NCI-H82 (cell line): Measurements from ENCODE around the gene XCR1.

Experiments used
- DNase-seq: peaks from one replicate; lab custom pipeline; 2025; lab: John Stamatoyannopoulos, UW

XCR1 gene

DNA sequence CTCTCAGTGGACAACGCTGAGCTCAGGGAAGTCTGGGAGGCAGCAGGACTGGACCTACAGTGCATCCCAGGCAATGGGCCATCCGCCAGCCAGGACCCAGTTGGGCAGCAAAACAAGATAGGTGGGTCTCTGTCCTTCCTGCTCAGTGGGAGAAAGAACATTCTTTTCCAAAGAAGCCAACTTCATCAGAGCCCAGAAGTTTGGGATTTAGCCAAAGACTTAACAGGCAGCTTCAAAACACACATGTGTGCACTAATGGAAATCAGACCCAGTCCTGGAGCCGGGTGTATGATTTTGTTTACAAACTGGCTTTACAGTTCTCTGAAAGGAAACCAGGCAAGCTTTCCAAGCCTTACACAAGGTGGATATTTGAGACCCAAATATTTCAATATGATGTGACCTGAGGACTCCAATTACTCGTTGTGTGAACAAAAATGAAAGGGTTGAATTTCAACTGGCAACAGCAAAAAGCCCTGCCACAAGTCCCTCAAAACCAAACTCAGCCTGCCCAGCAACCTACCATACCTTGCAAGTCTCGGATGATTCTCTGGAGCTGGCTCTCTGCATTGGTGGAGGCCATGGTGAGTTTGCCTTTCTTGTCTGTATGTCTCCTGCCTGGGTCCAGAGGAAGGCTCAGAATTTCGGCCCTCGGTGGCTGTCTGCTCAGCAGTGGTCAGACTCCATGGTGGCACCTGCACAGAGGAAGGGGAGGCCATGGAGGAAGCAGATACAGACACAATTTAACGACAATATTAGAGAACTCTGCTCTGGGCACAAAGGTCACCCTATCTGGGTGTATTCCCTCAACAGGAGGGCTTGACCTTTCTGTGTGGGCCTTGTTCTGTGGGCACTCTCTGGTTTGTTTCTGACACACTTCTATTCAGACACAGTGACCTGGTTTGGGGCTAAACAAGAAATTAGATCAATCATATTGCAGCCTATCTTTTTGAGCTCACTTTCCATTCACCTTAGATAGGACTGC is 42.7 kb downstream of the XCR1 start:
- DNase-seq: no peak

DNA sequence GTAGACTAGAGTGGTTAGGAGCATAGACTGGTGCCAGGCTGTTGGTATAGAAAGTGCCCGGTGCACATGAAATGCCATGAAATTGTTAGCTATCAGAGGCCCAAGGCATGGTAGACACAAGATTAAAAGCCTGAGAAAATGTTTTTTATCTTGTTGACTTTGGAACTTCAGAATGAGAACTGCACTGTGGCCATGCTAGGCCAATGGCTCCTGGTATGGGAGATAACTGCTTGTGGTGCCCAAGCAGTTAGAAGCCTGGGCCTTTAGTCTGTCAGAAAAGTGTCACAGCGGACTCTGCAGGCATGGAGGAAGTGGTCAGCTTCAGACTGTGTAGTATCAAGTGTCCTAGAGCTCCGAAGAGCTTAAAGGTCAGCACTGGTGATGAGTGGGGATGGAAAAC is 43.5 kb downstream of the XCR1 start:
- DNase-seq: no peak

- DNase-seq: no peak
These were observed 45.8 kb downstream of the XCR1 start for GRCh38 chr3:45981346-45982074.

DNA sequence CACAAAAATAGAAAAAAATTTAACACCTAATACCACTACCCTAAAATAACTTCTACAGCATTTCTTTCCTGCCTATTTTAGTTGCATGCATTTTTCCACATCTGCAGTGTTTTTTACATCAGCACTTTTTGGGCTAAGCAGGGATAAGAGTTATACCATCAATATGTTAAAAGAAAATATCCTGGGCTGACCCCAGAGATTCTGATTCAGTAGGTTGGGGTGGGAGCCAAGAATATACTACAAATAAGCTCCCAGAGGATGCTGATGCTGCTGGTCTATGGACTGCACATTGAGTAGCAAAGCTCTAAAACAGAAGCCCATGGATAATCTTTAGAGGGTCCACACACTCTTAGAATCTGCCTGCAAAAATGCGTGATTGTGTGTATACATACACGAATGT is 46.5 kb downstream of the XCR1 start:
- no peak for DNase-seq

- DNase-seq: no peak
These were observed 47.0 kb downstream of the XCR1 start for GRCh38 chr3:45980229-45980813.

DNA sequence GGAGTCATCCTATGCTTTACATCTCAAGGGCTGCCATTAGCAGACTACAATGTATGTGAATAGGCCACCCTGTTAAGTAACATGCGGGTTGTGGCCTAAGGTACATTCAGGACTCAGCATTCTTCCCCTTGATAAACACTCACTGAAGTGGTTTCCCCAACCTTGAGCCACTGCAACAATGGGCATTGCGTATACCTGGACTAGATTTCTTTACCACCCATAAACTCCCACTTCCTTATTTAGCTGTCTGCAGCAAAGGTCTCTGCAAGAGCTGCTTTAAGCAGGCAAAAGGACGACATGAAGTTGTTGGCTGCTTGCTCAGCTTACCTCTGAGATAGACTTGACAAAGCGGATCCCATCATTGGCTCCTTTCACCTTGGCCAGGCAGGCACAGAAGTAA is 47.9 kb downstream of the XCR1 start:
- DNase-seq: no peak

DNA sequence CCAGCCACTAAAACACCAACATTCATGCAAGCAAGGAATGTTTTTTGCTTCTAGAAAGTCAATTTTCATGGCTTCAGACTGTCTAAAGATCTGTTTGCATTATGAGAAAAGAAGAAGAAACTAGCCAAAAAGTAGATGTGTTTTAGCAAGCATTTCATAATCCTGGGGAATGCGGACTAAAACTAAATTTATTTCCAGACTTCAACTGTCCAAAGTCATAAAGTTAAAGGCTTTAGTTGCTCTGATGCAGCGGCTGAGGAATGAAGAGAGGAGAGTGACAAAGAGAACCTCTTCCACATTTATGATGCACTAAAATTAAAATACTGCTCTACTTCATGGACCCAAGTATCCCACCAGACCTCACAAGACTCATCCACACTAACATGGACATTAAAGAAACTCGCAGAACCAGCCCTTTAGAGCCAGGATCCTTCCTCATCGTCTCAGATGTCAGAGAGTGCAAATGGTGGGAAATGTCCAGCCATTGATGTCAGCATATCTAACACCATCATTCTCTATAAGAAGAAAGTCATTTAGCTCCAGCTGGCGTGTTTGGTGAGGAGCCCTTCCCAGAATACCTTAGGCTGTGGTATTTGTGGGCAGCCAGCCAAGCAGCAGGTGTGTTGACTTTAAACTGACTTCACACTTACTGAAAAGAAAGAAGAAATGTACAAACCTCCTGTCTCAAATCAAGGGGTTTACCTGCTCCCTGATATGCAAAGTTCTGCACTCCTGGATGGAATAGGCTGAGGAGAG is 49.1 kb downstream of the XCR1 start:
- no peak for DNase-seq

GRCh38 chr3:45976191-45977091 is 50.8 kb downstream of the XCR1 start:
- DNase-seq: no peak

DNA sequence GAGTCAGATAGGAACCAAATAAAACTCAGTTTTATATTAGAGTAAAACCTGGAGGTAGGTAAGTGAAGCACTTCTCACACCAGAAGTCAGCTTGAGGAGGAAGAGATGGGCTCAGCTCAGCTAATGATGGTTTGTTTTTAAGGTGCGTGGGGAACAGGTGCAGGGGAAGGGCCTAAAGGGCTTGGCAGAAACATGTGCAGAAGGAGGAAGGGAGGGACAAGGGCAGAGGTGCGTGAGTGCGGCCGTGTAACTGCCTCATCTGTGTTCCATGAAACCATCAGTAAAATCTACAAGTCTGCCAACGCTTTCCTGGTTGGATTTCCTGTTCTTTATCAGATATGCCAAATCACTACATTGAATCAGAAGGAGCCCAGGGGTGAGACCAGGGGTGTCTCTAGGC is 51.6 kb downstream of the XCR1 start:
- DNase-seq: no peak

- DNase-seq: no peak
These were observed 52.6 kb downstream of the XCR1 start for GRCh38 chr3:45974686-45975085.

GRCh38 chr3:45972534-45973402 is 54.5 kb downstream of the XCR1 start:
- no peak for DNase-seq

GRCh38 chr3:45969953-45970352 is 57.3 kb downstream of the XCR1 start:
- no peak for DNase-seq

DNA sequence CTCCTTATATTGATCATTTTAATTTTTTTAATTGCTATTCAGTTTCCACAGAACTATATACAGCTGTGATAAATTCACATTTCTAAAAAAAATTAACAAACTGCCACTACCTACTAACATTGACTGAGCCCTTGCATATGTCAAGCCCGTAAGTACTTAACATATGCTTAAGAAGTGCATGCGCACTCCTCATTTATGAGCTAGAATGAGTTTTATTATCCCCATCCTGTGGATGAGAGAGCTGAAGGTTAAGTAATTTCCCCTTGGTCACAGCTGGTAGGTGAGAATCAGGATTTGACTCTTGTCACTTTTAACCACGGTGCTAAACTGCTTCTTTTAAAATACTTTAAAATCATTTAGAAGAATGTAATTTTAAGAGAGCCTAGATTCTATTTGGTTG is 58.2 kb downstream of the XCR1 start:
- DNase-seq: no peak

GRCh38 chr3:45968706-45969105 is 58.6 kb downstream of the XCR1 start:
- no peak for DNase-seq

- no peak for DNase-seq
These were observed 59.1 kb downstream of the XCR1 start for GRCh38 chr3:45968149-45968548.

- DNase-seq: no peak
These were observed 59.6 kb downstream of the XCR1 start for GRCh38 chr3:45967724-45968123.
